Heart left ventricle (tissue), 16 donors: ENCODE results near the gene HIRIP3. TPM values are rescaled to one million over a fixed set of nuclear protein-coding genes. Genes with fewer than 3 reads are reported as not detected.

Experiments used
- ATAC-seq, 4 donors: fragments of 200-7000 bp; cut with Tn5 transposase; one replicate each; pipeline ENCODE4 v1.9.1; 2020 to 2022; ENCODE audit warnings: moderate library complexity in 4 of 4, mild to moderate bottlenecking in 3 of 4, moderate number of reproducible peaks in 1 of 4
- DNase-seq, 5 donors: peaks; one replicate each; pipeline ENCODE4 v3.0.0-alpha.2; 2020
- H3K27ac ChIP-seq, 12 donors: fragments of 200-600 bp; sonication (generic) in 4 of 12; one replicate each; pipeline versions ENCODE4 v1.5.0 to v1.8.0; 2016 to 2022; ENCODE audit warnings: mild to moderate bottlenecking in 2 of 12
- H3K27me3 ChIP-seq, 9 donors: fragments of 200-600 bp; sonication (generic) in 2 of 9; one replicate each; pipeline versions ENCODE4 v1.5.1 to v1.8.0; 2016 to 2022; ENCODE audit warnings: mild to moderate bottlenecking in 3 of 9
- H3K36me3 ChIP-seq, 9 donors: fragments of 200-600 bp; sonication (generic) in 2 of 9; one replicate each; pipeline versions ENCODE4 v1.5.0 to v1.8.0; 2018 to 2022; ENCODE audit warnings: mild to moderate bottlenecking in 2 of 9
- H3K4me1 ChIP-seq, 12 donors: fragments of 200-600 bp; sonication (generic) in 4 of 12; one replicate each; pipeline versions ENCODE4 v1.5.0 to v1.8.0; 2016 to 2022; ENCODE audit warnings: mild to moderate bottlenecking in 3 of 12
- H3K4me3 ChIP-seq, 12 donors: fragments of 200-600 bp; sonication (generic) in 4 of 12; one replicate each; pipeline versions ENCODE4 v1.5.0 to v1.8.0; 2017 to 2022; ENCODE audit warnings: mild to moderate bottlenecking in 9 of 12, moderate library complexity in 4 of 12
- H3K9me3 ChIP-seq, 12 donors: fragments of 200-600 bp; sonication (generic) in 4 of 12; one replicate each; pipeline versions ENCODE4 v1.5.0 to v1.8.0; 2016 to 2022; ENCODE audit warnings: mild to moderate bottlenecking in 1 of 12
- CTCF ChIP-seq, 12 donors: fragments of 200-600 bp; sonication (generic) in 4 of 12; IDR thresholded peaks; one replicate each; pipeline versions ENCODE4 v1.5.0 to v1.8.0; 2018 to 2022; ENCODE audit warnings: antibody characterized with exemption in 12 of 12, mild to moderate bottlenecking in 5 of 12
- POLR2A ChIP-seq, 2 donors: fragments of 450-650 bp; IDR thresholded peaks; one replicate each; pipeline ENCODE4 v1.6.1; 2017; ENCODE audit warnings: antibody characterized with exemption in 2 of 2, mild to moderate bottlenecking in 2 of 2, moderate library complexity in 2 of 2
- WGBS, 4 donors: extraction: QIAGEN DNeasy Blood & Tissue Kit in 2 of 4; methylation state at CpG; one replicate each; pipeline versions ENCODE4 v1.1.5 to v1.1.7; 2013 to 2018; 5-methylcytosine and 5-hydroxymethylcytosine counted together
- intact Hi-C, 10 donors: fragments of 100-400 bp; cut with DNase I; formaldehyde crosslinking; loops; one replicate each; pipeline versions ENCODE4 v1.11.1 to v1.14.2; 2022
- polyA plus RNA-seq, 2 donors: library from polyadenylated mRNA; stranded (reverse); fragments of 200-250 nt; gene quantifications; one replicate each; pipeline ENCODE4 v1.2.3, GENCODE V29; 2013
- total RNA-seq, 9 donors: library from RNA; depleted of rRNA in 2 of 9; stranded (reverse); fragments of >200 nt in 2 of 9; fragmentation: NEBNext Ultra II Directional in 3 of 9; extraction: Animal tissue kit (Norgen Biotek cat#: 25700) in 3 of 9; gene quantifications; one replicate each; pipeline versions ENCODE4 v1.1.0 to v1.2.4, GENCODE V29; 2016 to 2023
- donor health status: ischemic (EF 13 %, LVEDD 7.1; RV severe dilation, severe dysfunction).
- donor health status: healthy with polysubstance abuse.
- donor health status: DM: no; HTN: yes; CAD: no.
- donor health status: DM: no; HTN: no; CAD: no.
- donor health status: ischemic (EF 25% LVEDD 6.9; RV normal size, moderate dysfunction).
- donor health status: ischemic (EF 25% LVEDD 5.7; RV mildly dilated, moderate dysfunction).
- donor health status: healthy.
- donor health status: DM: yes; HTN: yes; CAD: no.
- donor health status: ischemic (EF 35%, LVEDD 5.7; RV mildly dilated, moderate dysfunction).
- donor health status: nonischemic (EF 11% LVEDD 7.7; RV severe dilation, severe dysfunction).
- donor health status: DM: yes; HTN: yes; CAD: no.
- donor health status: PGD.
- donor health status: ischemic (EF 29% LVEDD 5.4; RV normal size, mild dysfunction).
- donor health status: nonischemic (EF 23%, LVEDD 6.1; RV moderate dilation, normal function).

Gene HIRIP3
- total and polyA plus RNA-seq, 11 donors: 13.3 to 27.4 (median 17.6) TPM

DNA sequence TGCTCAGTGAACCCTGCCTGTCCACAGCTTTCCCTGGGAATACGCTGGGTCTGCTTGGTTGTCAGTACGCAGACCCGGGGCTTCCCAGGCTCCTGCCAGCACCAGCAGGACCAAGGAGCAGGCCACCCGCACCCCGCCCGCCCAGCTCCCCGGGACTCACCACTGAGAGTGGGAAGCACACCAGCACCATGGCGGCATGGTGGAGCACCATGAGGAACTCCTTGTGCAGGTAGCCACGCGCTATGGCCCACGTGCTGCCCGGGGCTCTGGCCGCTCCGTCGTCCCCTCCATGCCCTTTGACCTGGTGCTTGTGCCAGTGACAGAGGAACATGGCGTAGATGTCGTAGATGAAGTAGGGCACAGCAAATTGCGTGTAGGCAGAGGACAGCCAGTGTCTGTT, 31.0 kb upstream of the HIRIP3 start:
- no peaks in the 10 kb centered on the region for H3K9me3 ChIP-seq
- 81 to 89% (median 85%) methylated on average over 6 to 18 of the region's 18 CpGs for WGBS, 4 donors
- H3K4me1 ChIP-seq: peaks cover 0 to 12% (median 4%) of the 10 kb centered on the region in 12 donors
- no peak for TF ChIP-seq CTCF (IDR thresholded peaks at IDR 0.05)
- no peak for TF ChIP-seq POLR2A (IDR thresholded peaks at IDR 0.05)
- no peak overlapping the region for H3K27ac ChIP-seq
- H3K4me3 ChIP-seq: no peak overlapping the region
- H3K27me3 ChIP-seq: peaks cover 7 to 56% (median 34%) of the 10 kb centered on the region in 9 donors
- DNase-seq (no peak), ATAC-seq (no peak)
- H3K36me3 ChIP-seq: no peaks in the 10 kb centered on the region
- intact Hi-C loops: loop anchor here in 3 of 10 donors (5.0 to 10.0 kb wide), 3 partner anchors 154 to 322 kb away; partner anchors contain the start of gene CDIPT (in 1 of the 3)

DNA sequence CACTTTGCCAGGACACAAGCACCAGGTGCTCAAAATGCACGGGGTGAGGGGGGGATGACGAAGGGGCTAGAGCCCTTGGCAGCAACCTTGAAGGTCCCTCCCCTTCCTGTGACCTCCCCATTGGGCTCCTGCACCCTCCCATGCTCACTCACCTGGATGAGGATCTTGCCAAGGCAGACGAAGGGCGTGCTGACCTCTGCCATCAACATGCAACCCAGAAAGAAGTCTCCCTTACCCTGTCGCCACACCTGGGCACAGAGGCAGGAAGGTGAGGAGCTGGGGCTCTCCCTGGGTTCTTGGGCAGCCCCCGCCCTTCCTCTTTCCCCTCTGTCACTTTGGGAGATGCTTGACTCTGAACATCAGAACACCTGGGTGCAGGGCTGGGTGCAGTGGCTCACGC, 30.2 kb upstream of the HIRIP3 start:
- TF ChIP-seq CTCF (IDR thresholded peaks at IDR 0.05): no peak
- no peak for TF ChIP-seq POLR2A (IDR thresholded peaks at IDR 0.05)
- H3K27me3 ChIP-seq: peaks cover 0 to 48% (median 25%) of the 10 kb centered on the region in 9 donors
- intact Hi-C loops: loop anchor here in 3 of 10 donors (5.0 to 10.0 kb wide), 3 partner anchors 153 to 321 kb away; partner anchors contain the start of gene CDIPT (in 1 of the 3)
- ATAC-seq (no peak), DNase-seq (no peak)
- WGBS, 4 donors: 53 to 69% (median 62%) methylated on average over 5 to 7 of the region's 7 CpGs
- H3K36me3 ChIP-seq: no peaks in the 10 kb centered on the region
- H3K4me3 ChIP-seq: no peak overlapping the region
- H3K9me3 ChIP-seq: no peaks in the 10 kb centered on the region
- H3K4me1 ChIP-seq: peaks cover 0 to 13% (median 4%) of the 10 kb centered on the region in 12 donors
- no peak overlapping the region for H3K27ac ChIP-seq

GRCh38 chr16:30025156-30025555, 29.7 kb upstream of the HIRIP3 start:
- intact Hi-C loops: loop anchor here in 3 of 10 donors (5.0 to 10.0 kb wide), 3 partner anchors 153 to 320 kb away; partner anchors contain the start of gene CDIPT (in 1 of the 3)
- TF ChIP-seq CTCF (IDR thresholded peaks at IDR 0.05): no peak
- TF ChIP-seq POLR2A (IDR thresholded peaks at IDR 0.05): no peak

GRCh38 chr16:30024451-30024850, 29.0 kb upstream of the HIRIP3 start:
- no peak overlapping the region for H3K27ac ChIP-seq
- no peaks in the 10 kb centered on the region for H3K36me3 ChIP-seq
- WGBS, 4 donors: 73 to 86% (median 80%) methylated on average over 10 to 16 of the region's 16 CpGs
- no peak overlapping the region for H3K4me3 ChIP-seq
- TF ChIP-seq CTCF (IDR thresholded peaks at IDR 0.05): no peak
- no peak for TF ChIP-seq POLR2A (IDR thresholded peaks at IDR 0.05)
- ATAC-seq: no peak
- no peak for DNase-seq
- intact Hi-C loops: loop anchor here in 8 of 10 donors (5.0 to 10.0 kb wide), 6 partner anchors 160 to 327 kb away; partner anchors contain the start of gene CDIPT (in 3 of the 8)
- H3K27me3 ChIP-seq: peaks cover 0 to 38% (median 14%) of the 10 kb centered on the region in 9 donors
- no peaks in the 10 kb centered on the region for H3K9me3 ChIP-seq
- H3K4me1 ChIP-seq: peaks cover 0 to 13% (median 4%) of the 10 kb centered on the region in 12 donors

More at GRCh38 chr16:30025156-30025555, 29.7 kb upstream of the HIRIP3 start:
- 65 to 79% (median 74%) methylated on average over 12 to 20 of the region's 20 CpGs for WGBS, 4 donors
- H3K27ac ChIP-seq: no peak overlapping the region
- no peak for ATAC-seq
- no peak for DNase-seq
- H3K36me3 ChIP-seq: no peaks in the 10 kb centered on the region
- no peak overlapping the region for H3K4me3 ChIP-seq
- no peaks in the 10 kb centered on the region for H3K9me3 ChIP-seq
- H3K27me3 ChIP-seq: peaks cover 0 to 45% (median 21%) of the 10 kb centered on the region in 9 donors
- H3K4me1 ChIP-seq: peaks cover 0 to 13% (median 4%) of the 10 kb centered on the region in 12 donors
